GM23338 (cell line): Measurements from ENCODE around the gene SLC25A13. TPM values are rescaled to one million over a fixed set of nuclear protein-coding genes. Genes with fewer than 3 reads are reported as not detected.

Experiments
- ATAC-seq: fragments of 200-7000 bp; cut with Tn5 transposase; 3 replicates; pipeline ENCODE4 v1.9.1; 2020
- DNase-seq: peaks from one replicate; pipeline ENCODE4 v3.0.0-alpha.2; 2015; ENCODE audit warnings: low spot score
- H2AFZ ChIP-seq: fragments of 200-600 bp; sonication (generic); 2 replicates; pipeline ENCODE4 v1.8.0; 2016; ENCODE audit warnings: antibody characterized with exemption, mild to moderate bottlenecking, moderate library complexity
- H3F3A ChIP-seq: fragments of 200-600 bp; sonication (generic); replicated peaks from 2 replicates; pipeline ENCODE4 v1.8.0; 2017; ENCODE audit warnings: antibody characterized with exemption, mixed run types, low read depth
- H3K27ac ChIP-seq: fragments of 200-600 bp; sonication (generic); 2 replicates; pipeline ENCODE4 v1.6.1; 2016; ENCODE audit warnings: low read depth
- H3K27me3 ChIP-seq: fragments of 200-600 bp; sonication (generic); 2 replicates; pipeline ENCODE4 v1.8.0; 2016; ENCODE audit warnings: mild to moderate bottlenecking, mixed run types, moderate library complexity; ENCODE audit not compliant: insufficient read depth
- H3K36me3 ChIP-seq: fragments of 200-600 bp; sonication (generic); 2 replicates; pipeline ENCODE4 v1.8.0; 2016; ENCODE audit warnings: mild to moderate bottlenecking; ENCODE audit not compliant: insufficient read depth
- H3K4me1 ChIP-seq: fragments of 200-600 bp; sonication (generic); 2 replicates; pipeline ENCODE4 v1.8.0; 2016; ENCODE audit warnings: mild to moderate bottlenecking, moderate library complexity; ENCODE audit not compliant: insufficient read depth
- H3K4me2 ChIP-seq: fragments of 200-600 bp; sonication (generic); 2 replicates; pipeline ENCODE4 v1.7.1; 2017; ENCODE audit warnings: mixed run types
- H3K4me3 ChIP-seq: fragments of 200-600 bp; sonication (generic); 2 replicates; pipeline ENCODE4 v1.6.1; 2016; ENCODE audit warnings: mixed run types
- H3K79me2 ChIP-seq: fragments of 200-600 bp; sonication (generic); replicated peaks from 2 replicates; pipeline ENCODE4 v1.8.0; 2017; ENCODE audit warnings: mild to moderate bottlenecking; ENCODE audit not compliant: insufficient read depth
- H3K9me2 ChIP-seq: fragments of 200-600 bp; sonication (generic); 2 replicates; pipeline ENCODE4 v1.8.0; 2017; ENCODE audit not compliant: insufficient read depth
- H4K20me1 ChIP-seq: fragments of 200-600 bp; sonication (generic); replicated peaks from 2 replicates; pipeline ENCODE4 v1.8.0; 2017; ENCODE audit warnings: mild to moderate bottlenecking; ENCODE audit not compliant: insufficient read depth
- H3K27ac Mint-ChIP-seq: 2 replicates; pipeline ENCODE4 v1.8.0; 2020; ENCODE audit warnings: inconsistent platforms, mild to moderate bottlenecking, moderate library complexity, mixed read lengths
- H3K27me3 Mint-ChIP-seq: 3 replicates; pipeline ENCODE4 v1.8.0; 2022; ENCODE audit warnings: low read depth, mild to moderate bottlenecking, moderate library complexity, mixed read lengths, inconsistent platforms; ENCODE audit not compliant: insufficient read depth, poor library complexity
- H3K36me3 Mint-ChIP-seq: 3 replicates; pipeline ENCODE4 v1.8.0; 2021; ENCODE audit warnings: low read depth, mild to moderate bottlenecking, inconsistent platforms, moderate library complexity, mixed read lengths
- H3K4me1 Mint-ChIP-seq: 3 replicates; pipeline ENCODE4 v1.8.0; 2020; ENCODE audit warnings: mild to moderate bottlenecking, inconsistent platforms, mixed read lengths
- H3K4me3 Mint-ChIP-seq: 3 replicates; pipeline ENCODE4 v1.8.0; 2021; ENCODE audit warnings: moderate library complexity, mild to moderate bottlenecking, inconsistent platforms, mixed read lengths
- H3K9me3 Mint-ChIP-seq: 3 replicates; pipeline ENCODE4 v1.8.0; 2020; ENCODE audit warnings: moderate library complexity, mild to moderate bottlenecking, inconsistent platforms, mixed read lengths
- CREB1 ChIP-seq: fragments of 250-450 bp; sonication (Bioruptor Pico); IDR thresholded peaks from 2 replicates; pipeline ENCODE4 v1.5.0; 2020; ENCODE audit warnings: low read depth, mild to moderate bottlenecking, moderate library complexity
- ETS1 ChIP-seq: IDR thresholded peaks from 2 replicates; pipeline ENCODE4 v1.6.1; 2016; ENCODE audit warnings: antibody characterized with exemption
- EZH2 ChIP-seq: fragments of 200-600 bp; sonication (generic); IDR thresholded peaks from one replicate; pipeline ENCODE4 v1.8.0; 2017; ENCODE audit warnings: antibody characterized with exemption, mild to moderate bottlenecking, low read depth; ENCODE audit not compliant: unreplicated experiment
- JUNB ChIP-seq: IDR thresholded peaks from one replicate; pipeline ENCODE4 v1.6.1; 2016; ENCODE audit warnings: antibody characterized with exemption; ENCODE audit not compliant: unreplicated experiment
- NANOG ChIP-seq: IDR thresholded peaks from 2 replicates; pipeline ENCODE4 v1.6.1; 2016; ENCODE audit warnings: antibody characterized with exemption, borderline replicate concordance
- STAT1 ChIP-seq: IDR thresholded peaks from one replicate; pipeline ENCODE4 v1.6.1; 2016; ENCODE audit warnings: antibody characterized with exemption; ENCODE audit not compliant: unreplicated experiment
- ZNF114 ChIP-seq: fragments of 250-450 bp; sonication (Bioruptor Pico); IDR thresholded peaks from 2 replicates; pipeline ENCODE4 v1.5.0; 2020; ENCODE audit warnings: mild to moderate bottlenecking, moderate library complexity
- ZNF331 ChIP-seq: fragments of 250-450 bp; sonication (Bioruptor Pico); IDR thresholded peaks from 2 replicates; pipeline ENCODE4 v1.5.0; 2020; ENCODE audit warnings: low read depth, mild to moderate bottlenecking, moderate library complexity
- polyA plus RNA-seq: library from polyadenylated mRNA; unstranded; fragments of >200 nt; fragmentation: Nextera tagmentation; extraction: Ambion mirVana; gene quantifications from 2 replicates; pipeline ENCODE4 v1.2.1, GENCODE V29; 2016
- total RNA-seq: library from RNA; depleted of rRNA; stranded (reverse); fragments of >200 nt; shearing (Covaris generic); gene quantifications from 2 replicates; pipeline ENCODE4 v1.2.3, GENCODE V29; 2014
- TF ChIP-seq, protein P1 (sequence below): fragments of 250-450 bp; sonication (Bioruptor Pico); IDR thresholded peaks from 2 replicates; pipeline ENCODE4 v1.5.0; 2020; ENCODE audit warnings: mild to moderate bottlenecking, moderate library complexity
- TF ChIP-seq, protein P2 (sequence below), 2 experiments: fragments of 200-600 bp in 1 of 2; sonication (generic) in 1 of 2; conservative IDR thresholded peaks; 2 replicates each; pipeline versions ENCODE4 v1.5.1 to v1.6.1; 2016 to 2017; ENCODE audit warnings: antibody characterized with exemption in 2 of 2, low read depth in 2 of 2, mild to moderate bottlenecking in 2 of 2, moderate library complexity in 1 of 2

SLC25A13 gene
- total and polyA plus RNA-seq, 2 experiments from 2014 or later: 51.1 to 84.6 TPM

GRCh38 chr7:96253441-96253840 is 68.5 kb downstream of the SLC25A13 start (continued):
- TF ChIP-seq, protein P1, sequence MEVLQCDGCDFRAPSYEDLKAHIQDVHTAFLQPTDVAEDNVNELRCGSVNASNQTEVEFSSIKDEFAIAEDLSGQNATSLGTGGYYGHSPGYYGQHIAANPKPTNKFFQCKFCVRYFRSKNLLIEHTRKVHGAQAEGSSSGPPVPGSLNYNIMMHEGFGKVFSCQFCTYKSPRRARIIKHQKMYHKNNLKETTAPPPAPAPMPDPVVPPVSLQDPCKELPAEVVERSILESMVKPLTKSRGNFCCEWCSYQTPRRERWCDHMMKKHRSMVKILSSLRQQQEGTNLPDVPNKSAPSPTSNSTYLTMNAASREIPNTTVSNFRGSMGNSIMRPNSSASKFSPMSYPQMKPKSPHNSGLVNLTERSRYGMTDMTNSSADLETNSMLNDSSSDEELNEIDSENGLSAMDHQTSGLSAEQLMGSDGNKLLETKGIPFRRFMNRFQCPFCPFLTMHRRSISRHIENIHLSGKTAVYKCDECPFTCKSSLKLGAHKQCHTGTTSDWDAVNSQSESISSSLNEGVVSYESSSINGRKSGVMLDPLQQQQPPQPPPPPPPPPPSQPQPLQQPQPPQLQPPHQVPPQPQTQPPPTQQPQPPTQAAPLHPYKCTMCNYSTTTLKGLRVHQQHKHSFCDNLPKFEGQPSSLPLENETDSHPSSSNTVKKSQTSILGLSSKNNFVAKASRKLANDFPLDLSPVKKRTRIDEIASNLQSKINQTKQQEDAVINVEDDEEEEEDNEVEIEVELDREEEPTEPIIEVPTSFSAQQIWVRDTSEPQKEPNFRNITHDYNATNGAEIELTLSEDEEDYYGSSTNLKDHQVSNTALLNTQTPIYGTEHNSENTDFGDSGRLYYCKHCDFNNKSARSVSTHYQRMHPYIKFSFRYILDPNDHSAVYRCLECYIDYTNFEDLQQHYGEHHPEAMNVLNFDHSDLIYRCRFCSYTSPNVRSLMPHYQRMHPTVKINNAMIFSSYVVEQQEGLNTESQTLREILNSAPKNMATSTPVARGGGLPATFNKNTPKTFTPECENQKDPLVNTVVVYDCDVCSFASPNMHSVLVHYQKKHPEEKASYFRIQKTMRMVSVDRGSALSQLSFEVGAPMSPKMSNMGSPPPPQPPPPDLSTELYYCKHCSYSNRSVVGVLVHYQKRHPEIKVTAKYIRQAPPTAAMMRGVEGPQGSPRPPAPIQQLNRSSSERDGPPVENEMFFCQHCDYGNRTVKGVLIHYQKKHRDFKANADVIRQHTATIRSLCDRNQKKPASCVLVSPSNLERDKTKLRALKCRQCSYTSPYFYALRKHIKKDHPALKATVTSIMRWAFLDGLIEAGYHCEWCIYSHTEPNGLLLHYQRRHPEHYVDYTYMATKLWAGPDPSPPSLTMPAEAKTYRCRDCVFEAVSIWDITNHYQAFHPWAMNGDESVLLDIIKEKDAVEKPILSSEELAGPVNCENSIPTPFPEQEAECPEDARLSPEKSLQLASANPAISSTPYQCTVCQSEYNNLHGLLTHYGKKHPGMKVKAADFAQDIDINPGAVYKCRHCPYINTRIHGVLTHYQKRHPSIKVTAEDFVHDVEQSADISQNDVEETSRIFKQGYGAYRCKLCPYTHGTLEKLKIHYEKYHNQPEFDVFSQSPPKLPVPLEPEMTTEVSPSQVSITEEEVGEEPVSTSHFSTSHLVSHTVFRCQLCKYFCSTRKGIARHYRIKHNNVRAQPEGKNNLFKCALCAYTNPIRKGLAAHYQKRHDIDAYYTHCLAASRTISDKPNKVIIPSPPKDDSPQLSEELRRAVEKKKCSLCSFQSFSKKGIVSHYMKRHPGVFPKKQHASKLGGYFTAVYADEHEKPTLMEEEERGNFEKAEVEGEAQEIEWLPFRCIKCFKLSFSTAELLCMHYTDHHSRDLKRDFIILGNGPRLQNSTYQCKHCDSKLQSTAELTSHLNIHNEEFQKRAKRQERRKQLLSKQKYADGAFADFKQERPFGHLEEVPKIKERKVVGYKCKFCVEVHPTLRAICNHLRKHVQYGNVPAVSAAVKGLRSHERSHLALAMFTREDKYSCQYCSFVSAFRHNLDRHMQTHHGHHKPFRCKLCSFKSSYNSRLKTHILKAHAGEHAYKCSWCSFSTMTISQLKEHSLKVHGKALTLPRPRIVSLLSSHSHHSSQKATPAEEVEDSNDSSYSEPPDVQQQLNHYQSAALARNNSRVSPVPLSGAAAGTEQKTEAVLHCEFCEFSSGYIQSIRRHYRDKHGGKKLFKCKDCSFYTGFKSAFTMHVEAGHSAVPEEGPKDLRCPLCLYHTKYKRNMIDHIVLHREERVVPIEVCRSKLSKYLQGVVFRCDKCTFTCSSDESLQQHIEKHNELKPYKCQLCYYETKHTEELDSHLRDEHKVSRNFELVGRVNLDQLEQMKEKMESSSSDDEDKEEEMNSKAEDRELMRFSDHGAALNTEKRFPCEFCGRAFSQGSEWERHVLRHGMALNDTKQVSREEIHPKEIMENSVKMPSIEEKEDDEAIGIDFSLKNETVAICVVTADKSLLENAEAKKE (CRISPR knock-in tag): no peak
- TF ChIP-seq, protein P2, sequence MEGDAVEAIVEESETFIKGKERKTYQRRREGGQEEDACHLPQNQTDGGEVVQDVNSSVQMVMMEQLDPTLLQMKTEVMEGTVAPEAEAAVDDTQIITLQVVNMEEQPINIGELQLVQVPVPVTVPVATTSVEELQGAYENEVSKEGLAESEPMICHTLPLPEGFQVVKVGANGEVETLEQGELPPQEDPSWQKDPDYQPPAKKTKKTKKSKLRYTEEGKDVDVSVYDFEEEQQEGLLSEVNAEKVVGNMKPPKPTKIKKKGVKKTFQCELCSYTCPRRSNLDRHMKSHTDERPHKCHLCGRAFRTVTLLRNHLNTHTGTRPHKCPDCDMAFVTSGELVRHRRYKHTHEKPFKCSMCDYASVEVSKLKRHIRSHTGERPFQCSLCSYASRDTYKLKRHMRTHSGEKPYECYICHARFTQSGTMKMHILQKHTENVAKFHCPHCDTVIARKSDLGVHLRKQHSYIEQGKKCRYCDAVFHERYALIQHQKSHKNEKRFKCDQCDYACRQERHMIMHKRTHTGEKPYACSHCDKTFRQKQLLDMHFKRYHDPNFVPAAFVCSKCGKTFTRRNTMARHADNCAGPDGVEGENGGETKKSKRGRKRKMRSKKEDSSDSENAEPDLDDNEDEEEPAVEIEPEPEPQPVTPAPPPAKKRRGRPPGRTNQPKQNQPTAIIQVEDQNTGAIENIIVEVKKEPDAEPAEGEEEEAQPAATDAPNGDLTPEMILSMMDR (conservative IDR thresholded peaks at IDR 0.05; ENCODE audit: low read depth in 2 of 2): no peak
- TF ChIP-seq EZH2: no peak

DNA sequence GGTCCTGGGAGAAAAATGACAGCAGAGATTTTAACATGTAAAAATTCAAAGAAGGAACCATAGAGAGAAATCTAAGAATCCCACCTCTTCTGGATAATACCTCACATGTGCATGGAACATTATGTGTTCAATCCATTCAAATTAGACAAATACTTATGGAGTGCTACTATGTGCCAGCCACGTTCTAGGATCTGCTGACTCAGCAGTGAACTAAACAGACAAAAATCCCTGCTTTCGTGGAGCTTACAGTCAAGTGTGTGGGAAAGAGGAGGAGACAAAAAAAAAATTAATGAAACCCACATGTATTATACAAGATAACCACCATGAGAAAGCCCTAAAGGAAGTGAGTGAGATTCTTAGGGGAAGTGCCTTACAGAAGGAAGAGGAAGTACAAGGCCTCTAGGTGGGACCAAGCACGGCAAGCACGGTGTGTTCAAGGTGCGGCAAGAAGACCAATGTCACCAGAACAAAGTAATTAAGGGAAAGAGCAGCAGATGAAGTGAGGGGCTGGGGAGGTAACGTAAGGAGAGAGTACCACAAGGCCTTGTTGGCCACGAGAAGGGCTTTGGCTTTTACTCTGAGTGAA is 71.0 kb downstream of the SLC25A13 start:
- Histone ChIP-seq H3K79me2 (peaks cover 68% of the 10 kb centered on the region), H3K27ac (no peak overlapping the region), H3K4me2 (no peak overlapping the region), H3K9me2 (no peaks in the 10 kb centered on the region), H3K4me1 (peaks cover 22% of the 10 kb centered on the region), H3F3A (no peaks in the 10 kb centered on the region), H4K20me1 (peaks cover 23% of the 10 kb centered on the region), H3K4me3 (no peak overlapping the region), H2AFZ (no peak overlapping the region), H3K27me3 (no peaks in the 10 kb centered on the region), H3K36me3 (no peaks in the 10 kb centered on the region)
- no peak for DNase-seq
- ATAC-seq: no peak
- H3K27me3 Mint-ChIP-seq: peaks cover 3% of the 10 kb centered on the region
- peak overlapping the region; percentile 82 for H3K27ac Mint-ChIP-seq
- H3K9me3 Mint-ChIP-seq: no peaks in the 10 kb centered on the region
- no peak for TF ChIP-seq ZNF331 (CRISPR knock-in tag)
- TF ChIP-seq ZNF114 (CRISPR knock-in tag): no peak
- TF ChIP-seq NANOG: no peak
- no peak for TF ChIP-seq ETS1
- TF ChIP-seq, protein P2 (conservative IDR thresholded peaks at IDR 0.05; ENCODE audit: low read depth in 2 of 2): no peak
- TF ChIP-seq STAT1: no peak
- no peak for TF ChIP-seq CREB1
- no peak for TF ChIP-seq JUNB
- no peak overlapping the region for H3K4me3 Mint-ChIP-seq
- H3K36me3 Mint-ChIP-seq: peaks cover 4% of the 10 kb centered on the region; the same call in 1 of the 3 replicates
- H3K4me1 Mint-ChIP-seq: peaks cover 18% of the 10 kb centered on the region; the same call in 2 of the 3 replicates
